HG03066 (cell line): ENCODE results near the gene MTERF4.

Experiments used
- ATAC-seq: cut with Tn5 transposase; IDR thresholded peaks from one replicate; pipeline ENCODE4 v1.9.1; 2021; ENCODE audit warnings: low read depth; ENCODE audit not compliant: unreplicated experiment

Gene MTERF4

DNA sequence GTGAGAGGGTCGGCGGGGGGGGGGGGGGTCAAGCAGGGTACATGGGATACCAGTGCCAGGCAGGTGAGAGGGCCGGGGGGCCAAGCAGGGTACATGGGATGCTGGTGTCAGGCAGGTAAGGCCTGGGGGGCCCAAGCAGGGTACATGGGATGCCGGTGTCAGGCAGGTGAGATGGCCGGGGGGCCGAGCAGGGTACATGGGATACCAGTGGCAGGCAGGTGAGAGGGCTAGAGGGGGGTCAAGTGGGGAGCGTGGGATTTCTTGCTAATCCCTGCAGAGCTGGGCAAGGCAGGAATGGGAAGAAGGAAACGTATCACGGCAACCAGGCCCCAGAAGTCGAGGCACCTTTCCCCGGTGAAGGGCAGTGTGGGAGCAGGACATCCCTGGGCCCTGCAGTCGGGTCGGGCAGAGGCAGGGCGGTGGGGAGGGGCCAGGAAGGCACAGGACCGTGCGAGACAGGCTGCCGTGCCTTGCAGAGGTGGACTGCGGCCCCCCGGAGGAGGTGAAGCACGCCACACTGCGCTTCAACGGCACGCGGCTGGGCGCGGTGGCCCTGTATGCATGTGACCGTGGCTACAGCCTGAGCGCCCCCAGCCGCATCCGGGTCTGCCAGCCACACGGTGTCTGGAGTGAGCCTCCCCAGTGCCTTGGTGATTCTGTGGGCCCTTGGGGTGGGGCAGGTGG, 49.3 kb downstream of the MTERF4 start:
- no peak for ATAC-seq

DNA sequence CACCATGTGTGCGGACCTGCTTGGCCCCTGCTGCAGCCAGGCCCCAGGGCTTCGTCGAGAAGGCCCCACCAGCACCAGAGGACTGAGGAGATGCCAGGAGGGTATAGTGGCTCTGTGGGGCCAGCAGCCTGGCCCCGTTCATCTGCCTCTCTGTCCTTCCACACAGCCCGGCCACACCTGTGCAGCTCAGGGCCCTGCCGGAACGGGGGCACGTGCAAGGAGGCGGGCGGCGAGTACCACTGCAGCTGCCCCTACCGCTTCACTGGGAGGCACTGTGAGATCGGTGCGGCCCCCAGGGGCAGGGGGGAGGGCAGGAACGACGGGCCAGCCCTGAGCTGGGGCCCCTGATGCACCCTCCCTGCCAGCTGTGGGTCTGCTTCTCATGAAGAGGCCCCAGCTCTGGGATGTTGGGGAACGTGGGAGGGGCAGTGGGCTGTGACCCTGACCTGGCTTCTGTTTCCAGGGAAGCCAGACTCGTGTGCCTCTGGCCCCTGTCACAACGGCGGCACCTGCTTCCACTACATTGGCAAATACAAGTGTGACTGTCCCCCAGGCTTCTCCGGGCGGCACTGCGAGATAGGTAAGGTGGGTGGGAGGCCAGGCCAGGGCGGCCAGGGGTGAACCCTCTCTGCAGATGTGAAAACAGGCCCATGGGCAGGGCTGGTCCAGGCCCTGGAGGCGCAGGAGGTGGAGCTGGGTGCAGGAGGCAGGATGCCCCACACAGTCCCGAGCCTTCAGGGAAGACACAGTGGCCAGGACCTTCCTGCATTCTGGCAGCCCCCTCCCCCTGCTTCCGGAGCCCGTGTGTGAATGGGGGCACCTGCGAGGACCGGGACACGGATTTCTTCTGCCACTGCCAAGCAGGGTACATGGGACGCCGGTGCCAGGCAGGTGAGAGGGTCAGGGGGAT, 50.3 kb downstream of the MTERF4 start:
- ATAC-seq: no peak

DNA sequence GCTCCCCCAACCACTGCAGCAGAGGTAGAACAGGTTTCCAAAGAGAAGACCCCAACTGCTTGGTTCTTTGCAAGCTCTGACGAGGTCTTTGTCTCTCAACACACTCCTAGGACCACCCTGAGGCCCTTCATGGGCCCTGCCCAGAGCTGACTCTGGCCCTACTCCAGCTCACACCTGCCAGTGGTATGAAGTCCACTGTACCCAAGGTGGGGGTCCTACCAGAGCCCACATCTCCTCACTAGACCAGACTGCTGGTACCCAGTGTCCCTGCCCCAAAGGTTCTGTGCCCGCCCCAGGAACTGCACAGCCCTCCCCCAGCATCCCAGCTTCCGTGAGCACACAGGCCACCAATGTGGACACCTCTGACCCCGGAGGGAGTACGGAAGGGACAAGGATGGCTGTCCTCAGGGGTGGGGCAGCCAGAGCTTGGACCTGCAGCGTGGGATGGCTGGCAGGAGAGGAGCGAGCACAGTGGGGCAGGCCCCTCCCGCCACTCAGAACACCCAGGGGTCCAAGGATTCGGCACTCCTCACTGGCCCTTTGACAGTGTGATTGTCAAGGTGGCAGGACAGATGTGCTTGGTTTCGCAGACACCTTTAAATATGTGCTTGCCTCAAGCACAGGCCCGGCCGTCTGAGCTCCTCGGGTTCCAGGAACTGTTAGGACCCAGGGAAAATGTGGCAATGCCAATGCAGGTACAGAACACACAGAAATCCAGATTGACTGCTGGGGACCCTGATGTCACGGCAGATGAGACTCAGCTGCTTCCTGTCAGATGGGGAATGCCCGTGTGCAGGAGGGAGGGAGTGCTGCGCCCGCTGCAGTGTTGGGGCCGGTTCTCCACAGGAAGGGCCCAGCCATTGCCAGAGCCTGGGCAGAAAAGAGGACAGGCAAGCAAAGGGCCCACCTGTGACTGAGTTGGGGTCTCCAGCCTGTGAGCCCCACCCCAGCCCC, 51.2 kb downstream of the MTERF4 start:
- ATAC-seq: no peak

DNA sequence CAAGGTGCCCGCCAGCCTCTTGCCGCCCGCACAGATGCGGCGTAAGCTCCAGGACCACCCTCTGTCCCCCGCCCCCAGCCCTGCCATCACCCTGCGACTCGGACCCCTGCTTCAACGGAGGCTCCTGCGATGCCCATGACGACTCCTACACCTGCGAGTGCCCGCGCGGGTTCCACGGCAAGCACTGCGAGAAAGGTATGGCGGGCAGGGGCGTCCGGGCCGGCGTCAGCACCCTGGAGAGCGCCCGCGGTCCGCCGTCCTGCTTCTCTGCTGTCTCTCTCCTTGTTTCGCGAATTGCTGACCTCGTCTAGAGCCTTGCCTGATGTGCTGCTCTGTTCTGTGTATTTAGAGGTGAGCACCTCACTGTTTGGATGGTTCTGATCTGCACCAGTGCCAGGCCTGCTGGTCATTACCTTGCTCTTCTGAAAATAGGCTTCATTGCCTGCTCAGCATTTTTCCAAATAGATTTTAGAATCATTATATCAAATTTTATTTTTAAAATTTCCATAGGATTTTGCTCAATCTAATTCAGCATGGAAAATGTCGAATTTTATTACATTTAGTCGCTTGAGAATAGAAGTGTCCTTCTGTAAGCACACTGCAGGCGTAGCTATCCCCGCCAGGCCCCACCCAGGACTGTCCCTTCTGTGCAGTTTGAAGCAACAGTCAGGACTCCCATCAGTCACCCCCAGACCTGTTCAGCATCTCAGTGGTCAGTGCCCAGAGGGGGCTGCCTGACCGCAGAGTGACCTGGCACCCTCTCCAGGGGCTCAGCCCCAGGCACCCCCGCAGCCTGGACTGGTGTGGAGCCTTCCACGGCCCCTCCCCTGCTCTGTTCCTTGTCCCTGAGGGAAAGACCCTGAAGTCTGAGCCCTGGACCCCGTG, 52.1 kb downstream of the MTERF4 start:
- ATAC-seq: no peak

DNA sequence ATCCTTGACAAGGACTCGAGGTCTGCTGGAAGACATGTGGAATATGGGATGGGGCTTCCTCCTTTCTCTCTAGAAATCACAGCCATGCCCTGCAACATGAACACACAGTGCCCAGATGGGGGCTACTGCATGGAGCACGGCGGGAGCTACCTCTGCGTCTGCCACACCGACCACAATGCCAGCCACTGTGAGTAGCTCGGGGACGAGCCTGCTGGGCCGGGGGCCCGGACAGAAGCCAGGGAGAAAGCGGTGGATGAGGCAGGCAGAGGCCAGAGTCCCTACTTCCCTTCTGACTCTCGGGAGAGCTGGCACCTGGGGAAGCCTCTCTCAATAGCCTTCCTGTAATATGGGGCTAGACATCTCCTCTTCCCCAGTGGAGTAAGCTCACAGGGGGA, 53.1 kb downstream of the MTERF4 start:
- no peak for ATAC-seq

DNA sequence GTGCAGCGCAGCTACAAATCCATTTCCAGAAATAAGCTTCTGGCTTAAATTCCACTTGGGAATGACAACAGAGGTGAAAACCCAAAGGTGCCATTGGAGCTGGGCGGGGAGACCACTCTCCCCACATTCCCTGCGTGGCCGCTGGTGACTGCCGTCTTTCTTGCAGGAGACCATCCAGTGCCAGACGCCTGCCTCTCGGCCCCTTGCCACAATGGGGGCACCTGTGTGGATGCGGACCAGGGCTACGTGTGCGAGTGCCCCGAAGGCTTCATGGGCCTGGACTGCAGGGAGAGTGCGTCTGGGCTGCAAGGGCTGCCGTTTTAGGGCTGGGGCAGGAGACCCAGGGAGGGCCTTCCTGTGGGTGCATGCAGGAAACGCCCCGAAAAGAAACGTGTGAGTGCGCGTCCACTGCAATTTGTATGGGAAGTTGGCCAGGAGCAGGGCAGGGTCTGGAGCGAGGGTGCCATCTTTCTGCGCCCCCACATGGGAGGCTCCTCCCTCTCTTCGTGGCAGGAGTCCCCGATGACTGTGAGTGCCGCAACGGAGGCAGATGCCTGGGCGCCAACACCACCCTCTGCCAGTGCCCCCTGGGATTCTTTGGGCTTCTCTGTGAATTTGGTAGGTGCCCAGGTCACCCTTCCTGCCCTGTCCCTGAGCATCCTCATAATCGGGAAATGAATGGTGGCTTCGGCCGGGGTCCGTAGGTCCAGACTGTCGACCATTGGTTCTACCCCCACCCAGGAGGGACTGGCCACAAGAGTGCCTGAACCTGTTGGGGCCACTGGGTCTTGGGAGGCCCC, 53.7 kb downstream of the MTERF4 start:
- no peak for ATAC-seq

DNA sequence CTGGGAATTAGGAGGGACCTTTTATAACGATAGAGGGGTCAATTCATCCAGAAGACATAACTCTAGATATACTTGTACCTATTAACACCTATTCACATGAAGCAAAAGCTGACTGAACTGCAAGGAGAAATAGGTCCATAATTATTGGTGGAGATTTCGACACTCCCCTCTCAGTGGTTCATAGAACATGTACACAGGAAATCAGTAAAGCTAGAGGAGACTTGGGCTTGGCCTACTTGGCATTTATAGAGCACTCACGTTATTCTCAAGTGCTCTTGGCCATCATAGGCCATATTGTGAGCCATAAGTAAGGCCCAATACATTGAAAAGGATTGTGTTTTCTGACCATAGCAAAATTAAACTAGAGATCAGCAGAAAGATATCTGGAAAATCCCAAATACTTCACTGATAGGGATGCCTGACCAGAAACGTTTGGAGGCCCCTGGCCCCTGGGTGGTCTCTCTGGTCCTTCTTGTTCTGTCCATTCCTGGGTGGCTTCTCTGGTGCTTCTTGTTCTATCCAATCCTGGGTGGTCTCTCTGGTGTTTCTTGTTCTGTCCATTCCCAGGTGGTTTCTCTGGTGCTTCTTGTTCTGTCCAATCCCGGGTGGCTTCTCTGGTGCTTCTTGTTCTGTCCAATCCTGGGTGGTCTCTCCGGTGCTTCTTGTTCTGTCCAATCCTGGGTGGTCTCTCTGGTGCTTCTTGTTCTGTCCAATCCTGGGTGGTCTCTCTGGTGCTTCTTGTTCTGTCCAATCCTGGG, 54.7 kb downstream of the MTERF4 start:
- ATAC-seq: no peak
